Stomach (tissue), 9 donors: ENCODE results near the gene EXOC1. TPM values are rescaled to one million over a fixed set of nuclear protein-coding genes. Genes with fewer than 3 reads are reported as not detected.

Experiments used
- DNase-seq, 2 donors: peaks; one replicate each; pipeline versions ENCODE4 v3.0.0 to v3.0.0-alpha.2; 2013 to 2019
- H3K27ac ChIP-seq, 5 donors: fragments of 200-600 bp in 4 of 5; sonication (generic) in 4 of 5; one replicate each; pipeline ENCODE4 v1.5.1; 2013 to 2019; ENCODE audit warnings: mild to moderate bottlenecking in 1 of 5, moderate library complexity in 1 of 5
- H3K27me3 ChIP-seq, 3 donors: fragments of 200-600 bp; sonication (generic); one replicate each; pipeline ENCODE4 v1.5.1; 2017 to 2019; ENCODE audit warnings: mixed run types in 1 of 3
- H3K36me3 ChIP-seq, 4 donors: fragments of 200-600 bp; sonication (generic); 1 replicate in 3 of 4; 2 replicates in 1 of 4; pipeline ENCODE4 v1.5.1; 2016 to 2019
- H3K4me1 ChIP-seq, 4 donors: fragments of 200-600 bp; sonication (generic); one replicate each; pipeline ENCODE4 v1.5.1; 2016 to 2019
- H3K4me3 ChIP-seq, 4 donors: fragments of 200-600 bp; sonication (generic) in 3 of 4; one replicate each; pipeline ENCODE4 v1.5.1; 2016 to 2019; ENCODE audit warnings: mild to moderate bottlenecking in 1 of 4
- H3K9me3 ChIP-seq, 4 donors: fragments of 200-600 bp; sonication (generic); one replicate each; pipeline ENCODE4 v1.5.1; 2016 to 2019
- EP300 ChIP-seq: sonication (generic); formaldehyde crosslinking; IDR thresholded peaks from one replicate; pipeline ENCODE4 v1.6.1; 2017; ENCODE audit warnings: antibody characterized with exemption
- POLR2A ChIP-seq, 4 donors: fragments of 450-650 bp; IDR thresholded peaks; one replicate each; pipeline ENCODE4 v1.6.1; 2016; ENCODE audit warnings: antibody characterized with exemption in 4 of 4, control low read depth in 2 of 4, mild to moderate bottlenecking in 1 of 4, moderate library complexity in 1 of 4
- POLR2AphosphoS5 ChIP-seq, 3 donors: sonication (generic); formaldehyde crosslinking; IDR thresholded peaks; one replicate each; pipeline ENCODE4 v1.6.1; 2016; ENCODE audit warnings: antibody characterized with exemption in 3 of 3
- WGBS, 5 donors: extraction: QIAGEN DNeasy Blood & Tissue Kit in 3 of 5; methylation state at CpG; one replicate each; pipeline versions ENCODE4 v1.1.5 to v1.1.7; 2013 to 2018; 5-methylcytosine and 5-hydroxymethylcytosine counted together
- intact Hi-C: fragments of 100-400 bp; cut with DNase I; formaldehyde crosslinking; loops from one replicate; pipeline ENCODE4 v1.15.1; 2023; ENCODE audit warnings: low total_unique reads
- polyA plus RNA-seq, 3 donors: library from polyadenylated mRNA; stranded (reverse); fragments of 200-250 nt; gene quantifications; one replicate each; pipeline ENCODE4 v1.2.3, GENCODE V29; 2013
- total RNA-seq, 5 donors: library from RNA; depleted of rRNA; stranded (reverse); fragments of >200 nt; gene quantifications; one replicate each; pipeline versions ENCODE4 v1.1.0 to v1.2.3, GENCODE V29; 2014 to 2016
- TF ChIP-seq, protein P1 (sequence below), 7 experiments: fragments of 450-650 bp in 4 of 7; fragments of 200-600 bp in 3 of 7; sonication (generic) in 3 of 7; IDR thresholded peaks; one replicate each; pipeline ENCODE4 v1.5.1; 2016 to 2019; ENCODE audit warnings: antibody characterized with exemption in 7 of 7, control low read depth in 2 of 7, mild to moderate bottlenecking in 1 of 7
- donor health status: healthy with polysubstance abuse.
- donor health status: Bipolar disorder and iron deficiency.
- donor health status: healthy.

EXOC1 gene
- total and polyA plus RNA-seq, 8 donors: 10.1 to 174 (median 26.2) TPM

DNA sequence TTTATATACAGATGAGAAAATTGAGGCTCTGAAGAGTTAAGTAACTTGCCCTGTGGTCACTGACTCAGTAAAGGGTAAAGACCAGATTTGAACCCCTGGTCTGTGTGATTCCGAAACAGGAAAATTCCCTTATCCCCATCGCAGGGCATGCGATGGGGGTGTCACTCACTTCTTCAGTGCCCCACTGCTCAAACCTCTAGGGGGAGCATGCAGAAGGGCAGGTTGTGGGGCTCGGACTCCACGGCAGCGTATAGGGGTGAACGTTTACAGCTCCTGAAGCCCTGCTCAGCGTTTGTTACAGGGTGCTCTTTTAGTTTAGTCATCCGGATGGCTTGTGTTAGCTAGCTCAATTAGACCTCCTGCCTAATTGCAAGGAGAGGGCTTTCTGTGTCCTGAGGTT lies 3.7 kb upstream of the EXOC1 start:
- DNase-seq: no peak
- WGBS, 5 donors: 69 to 83% (median 75%) methylated on average over 7 to 9 of the region's 9 CpGs
- Histone ChIP-seq H3K9me3 (no peaks in the 10 kb centered on the region), H3K4me1 (peaks cover 7 to 13% (median 9%) of the 10 kb centered on the region in 4 donors), H3K27ac (no peak overlapping the region), H3K36me3 (no peaks in the 10 kb centered on the region), H3K4me3 (no peak overlapping the region), H3K27me3 (peaks cover 0 to 13% (median 0%) of the 10 kb centered on the region in 3 donors)
- intact Hi-C loops: no loop called here
- TF ChIP-seq POLR2AphosphoS5 (IDR thresholded peaks at IDR 0.05) (no peak), POLR2A (IDR thresholded peaks at IDR 0.05) (no peak), EP300 (no peak)
- TF ChIP-seq, protein P1, sequence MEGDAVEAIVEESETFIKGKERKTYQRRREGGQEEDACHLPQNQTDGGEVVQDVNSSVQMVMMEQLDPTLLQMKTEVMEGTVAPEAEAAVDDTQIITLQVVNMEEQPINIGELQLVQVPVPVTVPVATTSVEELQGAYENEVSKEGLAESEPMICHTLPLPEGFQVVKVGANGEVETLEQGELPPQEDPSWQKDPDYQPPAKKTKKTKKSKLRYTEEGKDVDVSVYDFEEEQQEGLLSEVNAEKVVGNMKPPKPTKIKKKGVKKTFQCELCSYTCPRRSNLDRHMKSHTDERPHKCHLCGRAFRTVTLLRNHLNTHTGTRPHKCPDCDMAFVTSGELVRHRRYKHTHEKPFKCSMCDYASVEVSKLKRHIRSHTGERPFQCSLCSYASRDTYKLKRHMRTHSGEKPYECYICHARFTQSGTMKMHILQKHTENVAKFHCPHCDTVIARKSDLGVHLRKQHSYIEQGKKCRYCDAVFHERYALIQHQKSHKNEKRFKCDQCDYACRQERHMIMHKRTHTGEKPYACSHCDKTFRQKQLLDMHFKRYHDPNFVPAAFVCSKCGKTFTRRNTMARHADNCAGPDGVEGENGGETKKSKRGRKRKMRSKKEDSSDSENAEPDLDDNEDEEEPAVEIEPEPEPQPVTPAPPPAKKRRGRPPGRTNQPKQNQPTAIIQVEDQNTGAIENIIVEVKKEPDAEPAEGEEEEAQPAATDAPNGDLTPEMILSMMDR (IDR thresholded peaks at IDR 0.05): no peak

DNA sequence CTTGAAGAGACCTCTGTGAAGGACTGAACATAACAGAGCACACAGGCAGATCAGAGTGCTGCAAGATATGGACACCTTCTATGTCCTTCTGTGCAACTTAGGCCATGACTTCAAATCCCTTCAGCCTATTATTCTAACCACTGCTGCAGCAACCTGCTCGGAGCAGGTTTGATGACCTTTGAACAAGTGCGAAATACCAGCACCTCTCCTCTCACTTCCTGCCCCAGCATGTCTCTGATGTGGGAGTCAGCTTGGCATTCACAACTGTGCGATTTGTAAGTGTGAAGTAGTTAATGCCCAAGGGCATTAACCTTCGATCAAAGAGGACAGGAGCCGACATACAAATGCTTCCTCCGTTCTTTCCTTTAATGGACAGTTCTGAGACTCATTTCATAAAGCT lies 1.6 kb upstream of the EXOC1 start:
- TF ChIP-seq EP300 (no peak), POLR2AphosphoS5 (IDR thresholded peaks at IDR 0.05) (no peak), POLR2A (IDR thresholded peaks at IDR 0.05) (no peak)
- TF ChIP-seq, protein P1 (IDR thresholded peaks at IDR 0.05): no peak
- peaks cover 11 to 30% (median 21%) of the 10 kb centered on the region in 4 donors for H3K4me1 ChIP-seq
- no peak overlapping the region for H3K4me3 ChIP-seq
- no peak overlapping the region for H3K27ac ChIP-seq
- H3K36me3 ChIP-seq: no peaks in the 10 kb centered on the region
- WGBS, 5 donors: 52 to 76% (median 62%) methylated on average over 6 of the region's 6 CpGs
- peaks cover 0 to 13% (median 0%) of the 10 kb centered on the region in 3 donors for H3K27me3 ChIP-seq
- DNase-seq: peak in 1 of 2 donors; percentile 50
- intact Hi-C loops: no loop called here
- no peaks in the 10 kb centered on the region for H3K9me3 ChIP-seq

DNA sequence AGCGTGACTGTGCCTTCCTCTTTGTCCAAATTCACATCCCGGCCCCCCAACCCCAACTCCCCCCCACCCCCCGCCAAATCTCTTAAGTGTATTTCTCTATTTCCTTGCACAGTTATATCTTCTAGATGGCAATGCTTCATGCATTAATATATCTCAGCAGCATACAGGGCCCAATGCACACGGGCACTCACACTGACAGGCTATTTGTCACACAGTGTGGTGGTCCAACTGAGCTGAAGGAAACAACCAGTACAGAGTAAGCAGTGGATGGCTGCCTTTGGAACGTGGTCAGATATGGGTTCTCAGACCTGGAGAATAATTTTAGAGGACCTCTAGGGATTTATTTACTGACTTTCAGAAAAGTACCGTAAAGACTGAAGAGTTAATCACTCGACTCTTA lies 681 bp downstream of the EXOC1 start:
- Histone ChIP-seq H3K4me3 (peak overlapping the region; percentile 77 to 94 (median 90)), H3K27ac (peak overlapping the region in 4 of 5 donors; percentile 80 to 91 (median 88)), H3K27me3 (peaks cover 0 to 13% (median 0%) of the 10 kb centered on the region in 3 donors), H3K9me3 (no peaks in the 10 kb centered on the region), H3K36me3 (peaks cover 0 to 8% (median 4%) of the 10 kb centered on the region in 4 donors), H3K4me1 (peaks cover 11 to 30% (median 21%) of the 10 kb centered on the region in 4 donors)
- WGBS, 5 donors: 11 to 16% (median 14%) methylated on average over 7 of the region's 7 CpGs
- intact Hi-C loops: no loop called here
- TF ChIP-seq POLR2A (IDR thresholded peaks at IDR 0.05): no peak
- TF ChIP-seq POLR2AphosphoS5 (IDR thresholded peaks at IDR 0.05): no peak
- TF ChIP-seq, protein P1 (IDR thresholded peaks at IDR 0.05): no peak
- DNase-seq: peak in 1 of 2 donors; percentile 18

DNA sequence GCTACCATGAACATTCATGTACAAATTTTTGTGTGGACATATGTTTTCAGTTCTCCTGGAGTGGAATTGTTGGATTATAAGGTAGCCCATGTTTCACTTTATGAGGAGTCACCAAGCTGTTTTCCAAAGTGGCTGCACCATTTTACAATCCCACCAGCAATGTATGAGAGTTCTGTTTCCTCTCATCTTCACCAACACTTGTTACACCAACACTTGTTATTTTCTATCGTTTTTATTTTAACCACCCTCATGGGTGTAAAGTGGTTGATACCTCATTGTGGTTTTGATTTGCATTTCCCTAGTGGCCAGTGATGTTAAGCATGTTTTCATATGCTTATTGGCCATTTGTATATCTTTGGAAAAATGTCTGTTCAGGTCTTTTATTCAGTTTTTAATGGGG lies 4.1 kb downstream of the EXOC1 start:
- Histone ChIP-seq H3K9me3 (no peaks in the 10 kb centered on the region), H3K4me3 (no peak overlapping the region), H3K27me3 (no peaks in the 10 kb centered on the region), H3K27ac (no peak overlapping the region), H3K36me3 (peaks cover 0 to 39% (median 32%) of the 10 kb centered on the region in 4 donors), H3K4me1 (peaks cover 11 to 29% (median 21%) of the 10 kb centered on the region in 4 donors)
- DNase-seq: no peak
- WGBS, 5 donors: 81 to 88% (median 85%) methylated on average over 1 of the region's 1 CpG
- TF ChIP-seq POLR2AphosphoS5 (IDR thresholded peaks at IDR 0.05) (no peak), EP300 (no peak), POLR2A (IDR thresholded peaks at IDR 0.05) (no peak)
- TF ChIP-seq, protein P1 (IDR thresholded peaks at IDR 0.05): no peak
- intact Hi-C loops: no loop called here
